ENCODE measurements around the gene KRTAP10-9. TPM values are rescaled to one million over a fixed set of nuclear protein-coding genes. Genes with fewer than 3 reads are reported as not detected.

Gene KRTAP10-9
- total RNA-seq, 1 experiment from 2014 or later = not detected

DNA sequence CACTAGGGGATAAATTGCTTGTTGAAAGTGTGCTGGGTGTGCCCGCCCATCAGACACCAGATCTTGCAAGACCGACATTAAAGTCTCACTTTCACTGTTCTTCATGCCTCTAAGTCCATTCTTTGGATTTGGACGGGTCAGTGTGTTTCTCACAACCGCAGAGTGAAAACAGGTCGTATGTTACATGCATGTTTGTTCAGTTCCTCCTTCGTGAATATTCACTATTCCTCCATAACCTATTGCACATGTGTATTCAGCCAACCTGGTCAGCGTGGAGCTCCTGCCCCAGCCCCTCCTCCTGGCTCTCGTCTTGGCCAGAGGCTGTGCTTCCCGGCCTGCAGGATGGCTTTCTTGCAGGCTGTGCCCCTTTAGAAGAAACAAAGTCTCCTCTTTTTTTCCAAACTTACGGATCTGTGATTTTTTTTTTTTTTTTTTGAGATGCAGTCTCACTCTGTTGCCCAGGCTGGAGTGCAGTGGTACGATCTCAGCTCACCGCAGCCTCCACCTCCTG, 32.4 kb upstream of the KRTAP10-9 start:
- ChIA-PET CTCF (no interaction called here), POLR2A (no interaction called here)
- Mint-ChIP-seq H3K27ac (ENCODE audit: unreplicated experiment) (no peak overlapping the region), H3K9me3 (ENCODE audit: unreplicated experiment) (peaks cover 18% of the 10 kb centered on the region), H3K27me3 (ENCODE audit: insufficient read depth, unreplicated experiment) (peaks cover 4% of the 10 kb centered on the region), H3K4me3 (ENCODE audit: unreplicated experiment) (no peak overlapping the region), H3K36me3 (ENCODE audit: insufficient read depth, unreplicated experiment) (no peaks in the 10 kb centered on the region), H3K4me1 (ENCODE audit: low read depth, unreplicated experiment) (peaks cover 7% of the 10 kb centered on the region)
- no TSS peak for BruUV-seq (replicated peaks)
- no peak for DNase-seq
- intact Hi-C loops (cut with micrococcal nuclease; ENCODE audit: unreplicated experiment) = no loop called here
- H3K9me3 ChIP-seq = no peaks in the 10 kb centered on the region
- no peaks in the 10 kb centered on the region for H3K27me3 ChIP-seq (replicated peaks; ENCODE audit: control insufficient read depth, insufficient read depth, low read length)
- TF ChIP-seq, protein P1, sequence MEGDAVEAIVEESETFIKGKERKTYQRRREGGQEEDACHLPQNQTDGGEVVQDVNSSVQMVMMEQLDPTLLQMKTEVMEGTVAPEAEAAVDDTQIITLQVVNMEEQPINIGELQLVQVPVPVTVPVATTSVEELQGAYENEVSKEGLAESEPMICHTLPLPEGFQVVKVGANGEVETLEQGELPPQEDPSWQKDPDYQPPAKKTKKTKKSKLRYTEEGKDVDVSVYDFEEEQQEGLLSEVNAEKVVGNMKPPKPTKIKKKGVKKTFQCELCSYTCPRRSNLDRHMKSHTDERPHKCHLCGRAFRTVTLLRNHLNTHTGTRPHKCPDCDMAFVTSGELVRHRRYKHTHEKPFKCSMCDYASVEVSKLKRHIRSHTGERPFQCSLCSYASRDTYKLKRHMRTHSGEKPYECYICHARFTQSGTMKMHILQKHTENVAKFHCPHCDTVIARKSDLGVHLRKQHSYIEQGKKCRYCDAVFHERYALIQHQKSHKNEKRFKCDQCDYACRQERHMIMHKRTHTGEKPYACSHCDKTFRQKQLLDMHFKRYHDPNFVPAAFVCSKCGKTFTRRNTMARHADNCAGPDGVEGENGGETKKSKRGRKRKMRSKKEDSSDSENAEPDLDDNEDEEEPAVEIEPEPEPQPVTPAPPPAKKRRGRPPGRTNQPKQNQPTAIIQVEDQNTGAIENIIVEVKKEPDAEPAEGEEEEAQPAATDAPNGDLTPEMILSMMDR (IDR thresholded peaks at IDR 0.05; ENCODE audit: insufficient read depth in 1 of 2, low read depth in 1 of 2, low read length in 1 of 2, severe bottlenecking in 1 of 2, unreplicated experiment in 1 of 2) = no peak
- no peaks in the 10 kb centered on the region for H3K4me1 ChIP-seq
- no peak overlapping the region for H3K4me3 ChIP-seq (ENCODE audit: low read depth, low read length)
- no peaks in the 10 kb centered on the region for H3K36me3 ChIP-seq (ENCODE audit: control insufficient read depth, insufficient read depth, low read length)

DNA sequence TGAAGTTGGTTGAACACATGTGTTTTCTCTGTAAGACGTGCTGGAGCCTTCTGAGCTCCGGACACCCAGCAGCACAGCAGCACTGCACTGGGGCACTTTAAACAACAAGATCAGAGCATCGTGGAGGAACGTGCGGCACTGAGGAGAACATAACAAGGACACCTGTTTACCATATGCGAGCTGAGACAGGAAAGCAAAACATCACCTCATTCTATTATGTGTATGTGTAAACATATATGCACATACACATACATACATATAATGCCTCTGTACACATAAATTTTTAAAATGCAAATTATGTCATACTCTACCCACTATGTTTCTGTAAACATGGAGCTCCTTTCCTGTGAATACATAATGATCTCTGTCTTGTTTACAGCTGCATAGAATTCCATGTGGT, 31.4 kb upstream of the KRTAP10-9 start:
- H3K9me3 Mint-ChIP-seq (ENCODE audit: unreplicated experiment) = peaks cover 18% of the 10 kb centered on the region

DNA sequence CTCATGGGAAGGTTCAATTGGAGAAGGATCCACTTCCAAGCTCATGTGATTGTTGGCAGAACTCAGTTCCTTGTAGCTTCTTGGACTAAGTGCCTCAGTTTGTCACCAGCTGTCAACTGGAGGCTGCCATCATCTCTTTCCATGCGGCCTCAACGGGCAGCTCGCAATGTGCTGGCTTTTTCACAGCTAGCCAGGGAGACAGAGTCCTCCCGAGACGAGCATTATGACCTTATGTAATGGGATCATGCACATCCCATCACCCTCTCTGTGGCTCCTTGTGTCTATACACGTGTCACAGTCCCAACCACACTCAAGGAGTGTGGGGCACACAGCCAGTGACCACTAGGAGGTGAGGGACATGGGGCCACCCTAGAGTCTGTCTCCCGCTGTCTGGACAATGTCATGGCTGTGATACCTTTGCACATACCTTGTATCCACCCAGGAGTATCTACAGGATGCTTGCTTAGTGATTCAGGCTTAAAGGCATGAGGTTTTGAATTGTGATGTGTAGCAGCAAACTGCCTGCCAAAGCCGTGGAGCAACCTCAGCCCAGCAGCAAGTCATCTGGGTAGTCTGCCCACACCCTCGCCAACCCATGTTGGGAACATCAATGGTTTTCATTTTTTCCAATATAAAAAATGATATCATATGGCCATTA, 30.7 kb upstream of the KRTAP10-9 start:
- no TSS peak for BruUV-seq (replicated peaks)
- H3K27ac Mint-ChIP-seq (ENCODE audit: unreplicated experiment) = no peak overlapping the region
- CTCF ChIA-PET = no interaction called here
- no peaks in the 10 kb centered on the region for H3K27me3 ChIP-seq (replicated peaks; ENCODE audit: control insufficient read depth, insufficient read depth, low read length)
- H3K9me3 Mint-ChIP-seq (ENCODE audit: unreplicated experiment) = peaks cover 18% of the 10 kb centered on the region
- no peak overlapping the region for H3K4me3 Mint-ChIP-seq (ENCODE audit: unreplicated experiment)
- DNase-seq = no peak
- POLR2A ChIA-PET = no interaction called here
- intact Hi-C loops (cut with micrococcal nuclease; ENCODE audit: unreplicated experiment) = no loop called here
- H3K36me3 Mint-ChIP-seq (ENCODE audit: insufficient read depth, unreplicated experiment) = no peaks in the 10 kb centered on the region
- H3K4me1 ChIP-seq = no peaks in the 10 kb centered on the region
- peaks cover 4% of the 10 kb centered on the region for H3K27me3 Mint-ChIP-seq (ENCODE audit: insufficient read depth, unreplicated experiment)
- no peaks in the 10 kb centered on the region for H3K36me3 ChIP-seq (ENCODE audit: control insufficient read depth, insufficient read depth, low read length)
- H3K9me3 ChIP-seq = no peaks in the 10 kb centered on the region
- H3K4me1 Mint-ChIP-seq (ENCODE audit: low read depth, unreplicated experiment) = peaks cover 7% of the 10 kb centered on the region
- no peak overlapping the region for H3K4me3 ChIP-seq (ENCODE audit: low read depth, low read length)
- TF ChIP-seq, protein P1 (IDR thresholded peaks at IDR 0.05; ENCODE audit: insufficient read depth in 1 of 2, low read depth in 1 of 2, low read length in 1 of 2, severe bottlenecking in 1 of 2, unreplicated experiment in 1 of 2) = no peak

More for the DNA sequence above, 31.4 kb upstream of the KRTAP10-9 start:
- Histone ChIP-seq H3K4me1 (no peaks in the 10 kb centered on the region), H3K9me3 (no peaks in the 10 kb centered on the region), H3K27me3 (replicated peaks; ENCODE audit: control insufficient read depth, insufficient read depth, low read length) (no peaks in the 10 kb centered on the region), H3K36me3 (ENCODE audit: control insufficient read depth, insufficient read depth, low read length) (no peaks in the 10 kb centered on the region), H3K4me3 (ENCODE audit: low read depth, low read length) (no peak overlapping the region)
- TF ChIP-seq, protein P1 (IDR thresholded peaks at IDR 0.05; ENCODE audit: insufficient read depth in 1 of 2, low read depth in 1 of 2, low read length in 1 of 2, severe bottlenecking in 1 of 2, unreplicated experiment in 1 of 2) = no peak
- peaks cover 4% of the 10 kb centered on the region for H3K27me3 Mint-ChIP-seq (ENCODE audit: insufficient read depth, unreplicated experiment)
- DNase-seq = no peak
- intact Hi-C loops (cut with micrococcal nuclease; ENCODE audit: unreplicated experiment) = no loop called here
- no peak overlapping the region for H3K27ac Mint-ChIP-seq (ENCODE audit: unreplicated experiment)
- H3K36me3 Mint-ChIP-seq (ENCODE audit: insufficient read depth, unreplicated experiment) = no peaks in the 10 kb centered on the region
- peaks cover 7% of the 10 kb centered on the region for H3K4me1 Mint-ChIP-seq (ENCODE audit: low read depth, unreplicated experiment)
- no peak overlapping the region for H3K4me3 Mint-ChIP-seq (ENCODE audit: unreplicated experiment)
- ChIA-PET POLR2A (no interaction called here), CTCF (no interaction called here)
- BruUV-seq (replicated peaks) = no TSS peak

Data from Caco-2 (cell line).